ENCODE measurements around the gene HMCN2. TPM values are rescaled to one million over a fixed set of nuclear protein-coding genes. Genes with fewer than 3 reads are reported as not detected.

Gene HMCN2
- total RNA-seq, 4 donors from 2014 or later, result 0.68 to 9.2 (median 4.7) TPM

DNA sequence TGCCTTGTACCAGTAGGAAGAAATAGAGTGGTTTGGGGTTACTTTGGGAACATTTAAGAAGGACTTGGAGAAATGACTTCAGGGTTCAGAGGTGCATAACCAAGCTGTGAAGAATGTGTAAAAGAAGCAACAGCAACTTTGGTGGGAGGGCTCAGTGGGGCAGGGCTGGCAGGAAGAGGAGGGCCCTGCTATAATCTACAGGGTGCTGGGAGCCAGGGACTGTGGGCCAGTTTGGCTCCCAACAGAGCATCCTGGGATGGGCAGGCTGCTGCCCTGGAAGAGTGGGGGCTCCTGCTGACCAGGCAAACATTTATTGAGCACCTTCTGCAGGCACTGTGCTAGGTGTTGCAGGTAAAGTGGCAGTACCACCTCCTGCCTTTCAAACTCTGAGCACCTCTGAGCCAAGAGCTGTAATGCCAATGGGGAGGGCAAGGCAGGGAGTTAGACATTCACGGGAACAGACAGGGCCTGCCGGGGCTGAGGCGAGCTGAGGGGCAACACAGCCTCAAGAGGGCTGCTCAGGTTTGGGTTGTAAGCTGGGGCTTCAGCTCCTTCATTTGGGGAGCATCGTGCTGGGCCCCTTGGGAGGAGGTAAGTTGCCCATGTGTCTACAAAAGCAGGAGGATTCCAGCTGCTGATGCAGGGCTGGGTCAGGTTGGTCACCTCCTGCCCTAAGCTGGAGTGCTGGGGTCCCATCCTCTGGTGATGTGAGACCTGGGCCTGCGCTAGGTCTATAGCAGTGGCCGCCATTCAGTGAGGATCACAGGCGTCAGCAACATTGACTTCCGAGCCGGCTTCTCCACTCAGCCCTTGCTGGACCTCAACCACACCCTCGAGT, 30.6 kb downstream of the HMCN2 start:
- TF ChIP-seq, protein P1, sequence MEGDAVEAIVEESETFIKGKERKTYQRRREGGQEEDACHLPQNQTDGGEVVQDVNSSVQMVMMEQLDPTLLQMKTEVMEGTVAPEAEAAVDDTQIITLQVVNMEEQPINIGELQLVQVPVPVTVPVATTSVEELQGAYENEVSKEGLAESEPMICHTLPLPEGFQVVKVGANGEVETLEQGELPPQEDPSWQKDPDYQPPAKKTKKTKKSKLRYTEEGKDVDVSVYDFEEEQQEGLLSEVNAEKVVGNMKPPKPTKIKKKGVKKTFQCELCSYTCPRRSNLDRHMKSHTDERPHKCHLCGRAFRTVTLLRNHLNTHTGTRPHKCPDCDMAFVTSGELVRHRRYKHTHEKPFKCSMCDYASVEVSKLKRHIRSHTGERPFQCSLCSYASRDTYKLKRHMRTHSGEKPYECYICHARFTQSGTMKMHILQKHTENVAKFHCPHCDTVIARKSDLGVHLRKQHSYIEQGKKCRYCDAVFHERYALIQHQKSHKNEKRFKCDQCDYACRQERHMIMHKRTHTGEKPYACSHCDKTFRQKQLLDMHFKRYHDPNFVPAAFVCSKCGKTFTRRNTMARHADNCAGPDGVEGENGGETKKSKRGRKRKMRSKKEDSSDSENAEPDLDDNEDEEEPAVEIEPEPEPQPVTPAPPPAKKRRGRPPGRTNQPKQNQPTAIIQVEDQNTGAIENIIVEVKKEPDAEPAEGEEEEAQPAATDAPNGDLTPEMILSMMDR (IDR thresholded peaks at IDR 0.05; ENCODE audit: low read depth), result no peak

DNA sequence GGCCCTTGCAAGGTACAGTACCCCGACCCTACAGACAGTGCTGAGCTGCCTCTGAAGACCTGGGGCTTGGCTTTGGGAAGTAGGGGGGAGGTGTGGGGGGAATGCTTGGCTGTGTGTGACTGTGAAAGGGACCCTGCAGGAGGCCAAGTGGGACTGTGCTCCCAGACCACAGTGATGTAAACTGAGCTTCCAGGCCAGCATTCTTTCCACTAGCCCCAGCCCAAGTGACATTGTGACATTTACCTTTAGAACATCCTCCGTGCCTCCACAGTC, 31.2 kb downstream of the HMCN2 start:
- TF ChIP-seq, protein P1 (IDR thresholded peaks at IDR 0.05; ENCODE audit: low read depth), result no peak

DNA sequence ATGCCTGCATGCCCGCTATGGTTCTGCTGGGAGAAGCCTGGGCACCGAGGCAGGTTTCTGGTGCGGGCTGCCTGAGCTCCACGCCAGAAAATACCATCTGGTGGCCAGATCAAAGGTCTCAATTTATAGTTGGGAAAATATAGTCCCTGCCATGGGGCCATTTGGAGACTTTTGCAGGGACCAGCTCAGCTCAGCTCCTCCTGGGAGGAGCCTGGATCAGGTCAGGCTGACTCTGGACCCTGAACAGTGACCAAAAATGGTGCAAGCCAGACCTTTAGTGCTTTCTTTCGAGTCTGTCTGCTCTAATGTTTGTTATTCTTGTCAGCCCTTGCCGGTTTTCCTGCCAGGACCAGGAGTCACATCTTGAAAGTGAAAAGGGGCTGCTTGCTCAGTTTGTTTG, 31.8 kb downstream of the HMCN2 start:
- TF ChIP-seq, protein P1 (IDR thresholded peaks at IDR 0.05; ENCODE audit: low read depth), result no peak

DNA sequence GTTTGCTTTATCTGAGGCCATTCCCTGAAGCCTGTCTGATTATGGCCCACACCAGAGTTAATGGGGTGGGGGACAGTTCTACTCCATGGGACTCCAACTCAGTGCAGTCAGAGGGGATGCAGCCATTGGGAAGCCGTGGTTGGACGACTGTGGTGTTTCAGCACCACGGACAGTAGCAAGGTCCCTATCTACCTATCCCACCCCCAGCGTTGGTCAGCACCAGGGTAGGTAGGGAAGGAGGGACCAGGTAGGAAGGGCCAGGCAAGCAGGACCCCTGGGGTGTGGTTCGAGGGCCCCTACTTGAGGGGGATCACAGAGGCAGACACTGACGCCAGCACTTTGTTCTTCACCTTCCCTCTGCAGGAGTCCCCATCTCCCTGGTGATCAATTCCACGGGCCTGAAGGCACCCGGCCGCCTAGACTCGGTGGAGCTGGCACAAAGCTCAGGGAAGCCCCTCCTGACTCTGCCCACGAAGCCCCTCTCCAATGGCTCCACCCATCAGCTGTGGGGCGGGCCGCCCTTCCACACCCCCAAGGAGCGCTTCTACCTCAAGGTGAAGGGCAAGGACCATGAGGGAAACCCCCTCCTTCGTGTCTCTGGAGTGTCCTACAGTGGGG, 33.2 kb downstream of the HMCN2 start:
- TF ChIP-seq, protein P1 (IDR thresholded peaks at IDR 0.05; ENCODE audit: low read depth), result no peak

DNA sequence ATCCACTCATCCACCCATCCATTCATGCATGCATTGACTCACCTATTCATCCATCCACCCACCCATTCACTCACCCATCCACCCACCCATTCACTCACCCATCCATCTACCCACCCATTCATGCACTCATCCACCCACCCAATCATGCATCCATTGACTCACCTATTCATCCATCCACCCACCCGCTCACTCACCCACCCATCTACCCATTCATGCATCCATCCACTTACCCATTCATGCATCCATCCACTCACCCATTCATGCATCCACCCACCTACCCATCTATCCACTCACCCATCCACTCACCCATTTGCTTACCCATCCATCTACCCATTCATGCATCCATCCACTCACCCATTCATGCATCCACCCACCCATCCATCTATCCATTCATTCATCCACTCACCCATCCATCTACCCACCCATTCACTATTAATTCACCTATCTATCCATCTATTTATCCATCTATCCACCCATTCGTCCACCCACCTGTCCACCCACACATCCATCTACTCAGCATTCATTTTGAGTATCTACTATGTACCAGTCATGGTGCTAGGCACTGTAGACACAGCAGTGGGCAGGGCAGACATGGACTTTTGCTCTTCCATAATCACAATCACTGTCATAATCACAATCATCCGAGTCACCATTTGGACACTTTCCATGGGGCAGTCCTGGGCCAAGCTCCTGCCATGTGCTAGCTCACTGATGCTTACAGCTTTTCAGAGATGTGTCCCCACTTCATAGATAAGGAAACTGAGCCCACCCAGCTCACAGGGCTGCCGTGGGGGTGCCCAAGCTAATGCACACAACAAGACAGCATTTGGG, 34.4 kb downstream of the HMCN2 start:
- TF ChIP-seq, protein P1 (IDR thresholded peaks at IDR 0.05; ENCODE audit: low read depth), result no peak

DNA sequence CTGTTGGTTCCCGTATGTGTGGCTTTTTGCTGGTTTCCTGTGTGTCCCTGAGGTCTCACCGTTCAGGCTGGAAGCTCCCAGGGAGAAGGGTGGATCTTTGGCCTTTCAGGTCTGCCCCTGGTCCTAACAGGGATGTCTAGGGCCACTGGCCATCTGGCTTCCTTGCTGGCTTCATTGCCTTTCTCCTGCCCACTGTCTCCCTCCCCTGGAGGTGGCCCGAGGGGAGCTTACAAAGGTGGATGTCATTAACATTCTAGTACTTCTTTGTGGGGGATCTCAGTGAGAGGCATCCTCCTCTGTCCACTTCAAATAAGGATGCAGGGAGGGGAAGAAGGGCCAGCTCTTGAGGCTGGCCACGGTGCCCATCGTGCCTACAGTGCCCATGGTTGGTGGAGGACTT, 35.2 kb downstream of the HMCN2 start:
- TF ChIP-seq, protein P1 (IDR thresholded peaks at IDR 0.05; ENCODE audit: low read depth), result no peak
